ENCODE measurements around the gene PRKCH. TPM values are rescaled to one million over a fixed set of nuclear protein-coding genes. Genes with fewer than 3 reads are reported as not detected.

Gene PRKCH
- total RNA-seq, 1 experiment from 2014 or later: 2.7 TPM

- Histone ChIP-seq H3K27me3 (ENCODE audit: control insufficient read depth, insufficient read depth, low read length) (peaks cover 12% of the 10 kb centered on the region), H3K9me3 (ENCODE audit: control insufficient read depth, insufficient read depth, low read depth, low read length) (no peaks in the 10 kb centered on the region), H3K36me3 (ENCODE audit: control insufficient read depth, insufficient read depth, low read length) (no peaks in the 10 kb centered on the region), H3K4me1 (ENCODE audit: control insufficient read depth, insufficient read depth, low read length) (no peaks in the 10 kb centered on the region), H3K4me3 (ENCODE audit: low read depth in 2 of 2, low read length in 2 of 2) (no peak overlapping the region), H3K27ac (ENCODE audit: low read length) (no peak overlapping the region)
- in situ Hi-C loops (cut with HindIII; ENCODE audit: low pct_unique_long_range_greater_than_20kb, low sequenced_read_pairs) (no loop called here), intact Hi-C loops (cut with micrococcal nuclease; ENCODE audit: unreplicated experiment) (no loop called here)
- BruUV-seq (replicated peaks): no TSS peak
- DNase-seq (ENCODE audit: low read depth, low spot score) (no peak), ATAC-seq (no peak)
- ChIA-PET POLR2A (no interaction called here), CTCF (interaction anchor here (0.6 to 0.7 kb wide), 3 partner anchors 20 to 744 kb away, joined by 3 to 4 read pairs (median 3); no protein-coding TSS in a partner anchor)
- TF ChIP-seq, protein P1, sequence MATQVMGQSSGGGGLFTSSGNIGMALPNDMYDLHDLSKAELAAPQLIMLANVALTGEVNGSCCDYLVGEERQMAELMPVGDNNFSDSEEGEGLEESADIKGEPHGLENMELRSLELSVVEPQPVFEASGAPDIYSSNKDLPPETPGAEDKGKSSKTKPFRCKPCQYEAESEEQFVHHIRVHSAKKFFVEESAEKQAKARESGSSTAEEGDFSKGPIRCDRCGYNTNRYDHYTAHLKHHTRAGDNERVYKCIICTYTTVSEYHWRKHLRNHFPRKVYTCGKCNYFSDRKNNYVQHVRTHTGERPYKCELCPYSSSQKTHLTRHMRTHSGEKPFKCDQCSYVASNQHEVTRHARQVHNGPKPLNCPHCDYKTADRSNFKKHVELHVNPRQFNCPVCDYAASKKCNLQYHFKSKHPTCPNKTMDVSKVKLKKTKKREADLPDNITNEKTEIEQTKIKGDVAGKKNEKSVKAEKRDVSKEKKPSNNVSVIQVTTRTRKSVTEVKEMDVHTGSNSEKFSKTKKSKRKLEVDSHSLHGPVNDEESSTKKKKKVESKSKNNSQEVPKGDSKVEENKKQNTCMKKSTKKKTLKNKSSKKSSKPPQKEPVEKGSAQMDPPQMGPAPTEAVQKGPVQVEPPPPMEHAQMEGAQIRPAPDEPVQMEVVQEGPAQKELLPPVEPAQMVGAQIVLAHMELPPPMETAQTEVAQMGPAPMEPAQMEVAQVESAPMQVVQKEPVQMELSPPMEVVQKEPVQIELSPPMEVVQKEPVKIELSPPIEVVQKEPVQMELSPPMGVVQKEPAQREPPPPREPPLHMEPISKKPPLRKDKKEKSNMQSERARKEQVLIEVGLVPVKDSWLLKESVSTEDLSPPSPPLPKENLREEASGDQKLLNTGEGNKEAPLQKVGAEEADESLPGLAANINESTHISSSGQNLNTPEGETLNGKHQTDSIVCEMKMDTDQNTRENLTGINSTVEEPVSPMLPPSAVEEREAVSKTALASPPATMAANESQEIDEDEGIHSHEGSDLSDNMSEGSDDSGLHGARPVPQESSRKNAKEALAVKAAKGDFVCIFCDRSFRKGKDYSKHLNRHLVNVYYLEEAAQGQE (IDR thresholded peaks at IDR 0.05; ENCODE audit: insufficient read depth in 1 of 2, low read depth in 2 of 2, low read length in 1 of 2): no peak
- TF ChIP-seq TCF7L2 (IDR thresholded peaks at IDR 0.05; ENCODE audit: low read depth, low read length): no peak
- TF ChIP-seq SIN3A (IDR thresholded peaks at IDR 0.05; ENCODE audit: borderline replicate concordance, insufficient read depth, low read depth, low read length): no peak
- no peak for TF ChIP-seq POLR2AphosphoS5 (IDR thresholded peaks at IDR 0.05; ENCODE audit: low read depth, low read length)
- TF ChIP-seq, protein P2, sequence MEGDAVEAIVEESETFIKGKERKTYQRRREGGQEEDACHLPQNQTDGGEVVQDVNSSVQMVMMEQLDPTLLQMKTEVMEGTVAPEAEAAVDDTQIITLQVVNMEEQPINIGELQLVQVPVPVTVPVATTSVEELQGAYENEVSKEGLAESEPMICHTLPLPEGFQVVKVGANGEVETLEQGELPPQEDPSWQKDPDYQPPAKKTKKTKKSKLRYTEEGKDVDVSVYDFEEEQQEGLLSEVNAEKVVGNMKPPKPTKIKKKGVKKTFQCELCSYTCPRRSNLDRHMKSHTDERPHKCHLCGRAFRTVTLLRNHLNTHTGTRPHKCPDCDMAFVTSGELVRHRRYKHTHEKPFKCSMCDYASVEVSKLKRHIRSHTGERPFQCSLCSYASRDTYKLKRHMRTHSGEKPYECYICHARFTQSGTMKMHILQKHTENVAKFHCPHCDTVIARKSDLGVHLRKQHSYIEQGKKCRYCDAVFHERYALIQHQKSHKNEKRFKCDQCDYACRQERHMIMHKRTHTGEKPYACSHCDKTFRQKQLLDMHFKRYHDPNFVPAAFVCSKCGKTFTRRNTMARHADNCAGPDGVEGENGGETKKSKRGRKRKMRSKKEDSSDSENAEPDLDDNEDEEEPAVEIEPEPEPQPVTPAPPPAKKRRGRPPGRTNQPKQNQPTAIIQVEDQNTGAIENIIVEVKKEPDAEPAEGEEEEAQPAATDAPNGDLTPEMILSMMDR (IDR thresholded peaks at IDR 0.05): no peak
These were observed 36.0 kb upstream of the PRKCH start for GRCh38 chr14:61285364-61285763.

DNA sequence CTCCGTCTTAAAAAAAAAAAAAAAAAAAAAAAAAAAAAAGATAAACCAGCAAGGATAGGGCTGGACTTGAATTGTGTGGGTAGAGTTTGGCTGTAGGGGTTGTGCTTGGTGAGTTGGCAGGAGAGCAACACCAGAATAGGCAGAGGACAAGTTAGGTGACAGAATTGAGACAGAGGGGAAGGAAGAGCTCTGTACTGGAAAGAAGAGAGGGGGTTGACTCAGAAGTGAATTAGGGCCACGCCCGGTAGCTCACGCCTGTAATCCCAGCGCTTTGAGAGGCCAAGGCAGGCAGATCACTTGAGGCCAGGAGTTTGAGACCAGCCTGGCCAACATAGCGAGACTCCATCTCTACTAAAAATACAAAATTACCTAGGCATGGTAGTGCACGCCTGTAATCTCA lies 34.2 kb upstream of the PRKCH start:
- no peak overlapping the region for H3K27ac ChIP-seq (ENCODE audit: low read length)
- ATAC-seq (no peak), DNase-seq (ENCODE audit: low read depth, low spot score) (no peak)
- CTCF ChIA-PET: no interaction called here
- in situ Hi-C loops (cut with HindIII; ENCODE audit: low pct_unique_long_range_greater_than_20kb, low sequenced_read_pairs) (no loop called here), intact Hi-C loops (cut with micrococcal nuclease; ENCODE audit: unreplicated experiment) (no loop called here)
- BruUV-seq (replicated peaks): no TSS peak
- no peaks in the 10 kb centered on the region for H3K36me3 ChIP-seq (ENCODE audit: control insufficient read depth, insufficient read depth, low read length)
- TF ChIP-seq SIN3A (IDR thresholded peaks at IDR 0.05; ENCODE audit: borderline replicate concordance, insufficient read depth, low read depth, low read length) (no peak), TCF7L2 (IDR thresholded peaks at IDR 0.05; ENCODE audit: low read depth, low read length) (no peak), POLR2AphosphoS5 (IDR thresholded peaks at IDR 0.05; ENCODE audit: low read depth, low read length) (no peak)
- TF ChIP-seq, protein P1 (IDR thresholded peaks at IDR 0.05; ENCODE audit: insufficient read depth in 1 of 2, low read depth in 2 of 2, low read length in 1 of 2): no peak
- TF ChIP-seq, protein P2 (IDR thresholded peaks at IDR 0.05): no peak
- peaks cover 9% of the 10 kb centered on the region; the same call in 1 of the 2 replicates for H3K27me3 ChIP-seq (ENCODE audit: control insufficient read depth, insufficient read depth, low read length)
- H3K9me3 ChIP-seq (ENCODE audit: control insufficient read depth, insufficient read depth, low read depth, low read length): no peaks in the 10 kb centered on the region
- no peak overlapping the region for H3K4me3 ChIP-seq (ENCODE audit: low read depth in 2 of 2, low read length in 2 of 2)
- POLR2A ChIA-PET: no interaction called here
- H3K4me1 ChIP-seq (ENCODE audit: control insufficient read depth, insufficient read depth, low read length): no peaks in the 10 kb centered on the region

Measured in Panc1 (cell line).